GM12875 (cell line): ENCODE data around the gene NCOA1.

Experiments
- H3K4me3 ChIP-seq: one replicate; pipeline ENCODE4 v1.5.1; 2011; ENCODE audit warnings: low read depth, low read length, control low read depth
- TF ChIP-seq, protein P1 (sequence below): IDR thresholded peaks from 2 replicates; pipeline ENCODE4 v1.5.1; 2011; ENCODE audit warnings: low read depth, mild to moderate bottlenecking, control low read depth, inconsistent platforms, low read length, moderate library complexity, borderline replicate concordance; ENCODE audit not compliant: insufficient read depth

NCOA1 gene

DNA sequence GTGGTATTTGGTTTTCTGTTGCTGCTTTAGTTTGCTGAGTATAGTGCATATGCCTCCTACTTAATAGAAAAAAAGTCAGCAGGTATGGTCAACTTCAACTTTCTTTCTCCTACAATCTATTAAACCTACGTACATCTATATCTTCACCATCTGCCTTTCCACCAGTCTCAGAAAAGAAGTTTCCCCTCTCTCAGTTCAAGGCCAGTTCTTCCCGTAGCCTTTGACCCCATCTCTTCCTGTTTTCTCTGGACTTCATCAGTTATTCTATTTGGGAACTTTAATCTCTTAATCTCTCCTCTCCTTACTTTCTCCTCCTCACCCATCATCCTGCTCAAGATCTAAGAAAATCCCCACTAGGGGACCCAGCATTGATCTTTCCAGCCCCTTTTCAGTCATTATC, 296.5 kb downstream of the NCOA1 start:
- H3K4me3 ChIP-seq: no peak overlapping the region
- TF ChIP-seq, protein P1, sequence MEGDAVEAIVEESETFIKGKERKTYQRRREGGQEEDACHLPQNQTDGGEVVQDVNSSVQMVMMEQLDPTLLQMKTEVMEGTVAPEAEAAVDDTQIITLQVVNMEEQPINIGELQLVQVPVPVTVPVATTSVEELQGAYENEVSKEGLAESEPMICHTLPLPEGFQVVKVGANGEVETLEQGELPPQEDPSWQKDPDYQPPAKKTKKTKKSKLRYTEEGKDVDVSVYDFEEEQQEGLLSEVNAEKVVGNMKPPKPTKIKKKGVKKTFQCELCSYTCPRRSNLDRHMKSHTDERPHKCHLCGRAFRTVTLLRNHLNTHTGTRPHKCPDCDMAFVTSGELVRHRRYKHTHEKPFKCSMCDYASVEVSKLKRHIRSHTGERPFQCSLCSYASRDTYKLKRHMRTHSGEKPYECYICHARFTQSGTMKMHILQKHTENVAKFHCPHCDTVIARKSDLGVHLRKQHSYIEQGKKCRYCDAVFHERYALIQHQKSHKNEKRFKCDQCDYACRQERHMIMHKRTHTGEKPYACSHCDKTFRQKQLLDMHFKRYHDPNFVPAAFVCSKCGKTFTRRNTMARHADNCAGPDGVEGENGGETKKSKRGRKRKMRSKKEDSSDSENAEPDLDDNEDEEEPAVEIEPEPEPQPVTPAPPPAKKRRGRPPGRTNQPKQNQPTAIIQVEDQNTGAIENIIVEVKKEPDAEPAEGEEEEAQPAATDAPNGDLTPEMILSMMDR: no peak

DNA sequence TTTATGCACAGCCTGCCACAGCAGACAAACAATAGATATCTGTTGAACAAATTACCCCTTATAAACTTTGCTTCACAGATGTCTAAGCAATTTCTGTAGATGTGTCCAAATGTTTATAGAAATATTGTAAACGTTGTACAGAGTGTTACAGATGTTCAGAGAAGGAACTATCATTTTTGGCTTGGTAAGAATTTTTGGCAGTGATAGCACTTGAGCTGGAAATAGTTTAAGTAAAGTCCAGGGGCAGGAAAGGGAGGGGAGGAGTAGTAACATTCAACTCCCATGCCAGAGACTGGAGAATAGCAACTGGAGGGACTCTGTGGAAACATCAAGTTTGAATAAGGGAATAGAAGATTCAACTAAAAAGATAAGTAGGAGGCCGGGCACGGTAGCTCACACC, 297.8 kb downstream of the NCOA1 start:
- TF ChIP-seq, protein P1: no peak
- H3K4me3 ChIP-seq: no peak overlapping the region

DNA sequence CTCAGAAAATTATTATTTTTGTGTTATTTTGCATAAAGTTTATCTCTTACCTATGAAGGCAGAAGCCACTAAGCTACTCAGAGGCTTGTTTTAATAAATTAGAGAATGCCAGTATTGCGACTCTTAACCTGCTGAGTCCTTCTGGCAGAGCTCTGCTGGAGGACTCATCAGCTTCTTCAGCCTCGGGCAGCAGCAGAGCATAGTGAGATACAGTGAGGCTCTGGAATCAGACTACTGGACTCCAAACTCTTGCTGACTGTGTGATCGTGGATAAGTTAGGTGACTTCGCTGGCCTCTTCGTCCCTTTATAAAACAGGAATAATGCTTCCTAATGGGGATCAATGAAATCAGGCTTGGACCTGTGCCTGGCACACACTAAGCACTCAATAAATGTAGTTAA, 300.4 kb downstream of the NCOA1 start:
- no peak overlapping the region for H3K4me3 ChIP-seq

DNA sequence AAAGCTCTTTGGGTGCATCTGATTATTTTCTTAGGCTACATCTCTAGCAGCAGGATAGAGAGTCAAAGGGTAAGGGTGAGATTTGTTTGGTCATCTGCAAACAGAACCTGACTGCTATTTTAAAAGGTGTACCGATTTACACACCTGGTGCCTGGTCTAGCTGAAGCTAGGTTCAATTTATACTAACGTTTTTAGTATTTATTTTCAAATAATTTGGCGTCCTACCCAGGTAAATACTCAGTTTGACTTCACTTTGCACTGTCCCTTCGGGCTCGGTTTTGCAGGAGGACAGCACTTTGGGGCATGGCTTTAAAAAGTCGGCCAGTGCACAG, 301.5 kb downstream of the NCOA1 start:
- TF ChIP-seq, protein P1: no peak
- peak overlapping the region; percentile 94 for H3K4me3 ChIP-seq

More for the DNA sequence above, 300.4 kb downstream of the NCOA1 start:
- TF ChIP-seq, protein P1: no peak

DNA sequence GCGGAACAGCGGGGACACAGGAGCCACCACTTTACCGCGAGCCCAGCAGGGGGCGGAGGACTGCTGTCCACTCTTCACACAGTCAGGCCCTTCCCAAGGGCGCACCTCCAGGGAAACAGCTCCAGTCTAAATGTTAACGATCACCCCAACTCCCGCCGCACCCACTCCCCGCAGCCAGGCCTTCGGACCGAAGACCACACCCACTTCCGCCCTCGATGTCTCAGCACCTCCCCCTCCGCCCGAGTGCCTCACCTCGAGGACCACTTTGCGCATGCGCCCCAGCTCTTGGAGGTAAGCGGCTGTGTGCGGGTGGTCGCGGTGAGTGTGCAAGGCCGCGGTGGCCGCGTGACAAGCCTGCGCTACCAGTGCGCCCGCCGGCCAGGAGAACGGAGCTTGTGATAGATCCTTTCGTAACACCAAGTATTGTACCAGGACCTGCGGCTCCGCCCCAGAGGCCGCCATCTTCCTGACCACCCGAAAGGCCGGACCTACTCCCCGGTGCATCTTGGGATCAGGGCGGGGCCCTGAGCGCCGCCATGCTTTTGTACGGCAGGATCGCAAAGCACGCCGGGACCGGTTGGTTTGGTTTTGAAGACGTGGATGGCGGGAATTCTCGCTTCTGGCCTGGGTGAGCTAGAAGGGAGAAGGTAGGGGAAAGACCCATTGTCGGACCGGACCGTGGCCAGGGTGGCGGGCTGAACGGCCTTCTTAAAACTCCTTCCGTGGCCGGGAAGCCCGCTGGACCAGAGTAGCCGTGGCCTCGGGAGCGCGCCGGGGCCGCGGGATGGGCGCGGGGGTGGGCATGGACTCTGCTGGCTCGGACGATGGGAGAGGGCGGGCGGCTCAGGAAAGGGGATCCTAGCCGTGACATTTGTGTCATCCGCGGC, 302.1 kb downstream of the NCOA1 start, which contains the start of the genes CENPO and PTRHD1:
Gene CENPO (plus strand): TSS at position 552 of the 887 bp plus-strand sequence. CDS start 495 bp downstream, outside the sequence.
Gene PTRHD1 (minus strand): TSS at position 518 of the 887 bp plus-strand sequence. CDS start 14 bp downstream, at position 504.
- peak within 1 kb of the TSS; percentile 94 for H3K4me3 ChIP-seq
- TF ChIP-seq, protein P1: peak; percentile 57

DNA sequence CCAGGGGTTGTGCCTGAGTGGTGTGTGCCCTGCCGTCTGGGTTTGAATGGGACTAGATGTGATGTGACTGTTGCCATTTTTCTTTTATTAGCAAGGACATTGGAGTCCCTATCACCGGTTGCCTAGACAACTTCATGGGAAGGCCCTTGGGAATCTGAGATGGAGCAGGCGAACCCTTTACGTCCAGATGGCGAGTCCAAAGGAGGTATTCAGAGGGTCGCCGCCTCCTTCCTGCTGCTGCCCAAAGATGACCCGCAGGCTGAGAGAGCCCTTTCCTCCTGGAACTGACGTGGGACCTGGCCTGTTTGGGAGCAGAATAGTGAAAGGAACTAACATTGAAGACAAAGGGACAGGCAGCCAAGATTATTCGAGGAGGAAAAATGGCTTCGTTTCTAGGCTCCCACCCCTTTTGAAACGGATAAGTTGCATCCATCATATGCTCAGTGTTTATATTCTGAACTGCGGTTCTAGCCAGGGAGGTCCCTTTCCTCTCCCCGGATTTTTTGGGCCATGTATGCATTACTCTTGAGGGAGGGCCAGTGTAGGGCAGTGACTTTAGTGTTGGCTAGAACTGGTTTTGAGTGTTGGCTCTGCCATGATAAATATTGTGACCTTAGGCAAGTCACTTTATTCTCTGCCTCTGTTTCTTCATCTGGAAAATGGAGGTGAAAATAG, 302.8 kb downstream of the NCOA1 start:
- peak overlapping the region; percentile 94 for H3K4me3 ChIP-seq
- TF ChIP-seq, protein P1: no peak
